Suprapubic skin (tissue), 4 donors: ENCODE results near the gene ZBTB4. TPM values are rescaled to one million over a fixed set of nuclear protein-coding genes. Genes with fewer than 3 reads are reported as not detected.
"Not testable (repeated sequence)": the region's sequence is repeated elsewhere in the genome, so short reads cannot be mapped to it uniquely, and the experiment has no call there.

Experiments
- DNase-seq, 2 donors: peaks; one replicate each; pipeline ENCODE4 v3.0.0-alpha.2; 2019; ENCODE audit warnings: low spot score in 2 of 2
- H3K27ac ChIP-seq: fragments of 200-600 bp; sonication (generic); one replicate; pipeline ENCODE4 v1.5.1; 2019
- H3K27me3 ChIP-seq: fragments of 200-600 bp; sonication (generic); one replicate; pipeline ENCODE4 v1.5.1; 2019
- H3K36me3 ChIP-seq: fragments of 200-600 bp; sonication (generic); one replicate; pipeline ENCODE4 v1.5.1; 2019
- H3K4me1 ChIP-seq: fragments of 200-600 bp; sonication (generic); one replicate; pipeline ENCODE4 v1.5.1; 2019
- H3K4me3 ChIP-seq: fragments of 200-600 bp; sonication (generic); one replicate; pipeline ENCODE4 v1.5.1; 2019; ENCODE audit warnings: mild to moderate bottlenecking
- H3K9me3 ChIP-seq: fragments of 200-600 bp; sonication (generic); one replicate; pipeline ENCODE4 v1.5.1; 2019
- CTCF ChIP-seq, 2 donors: fragments of 200-600 bp in 1 of 2; fragments of 450-650 bp in 1 of 2; sonication (generic) in 1 of 2; IDR thresholded peaks; one replicate each; pipeline ENCODE4 v1.5.1; 2016 to 2019; ENCODE audit warnings: antibody characterized with exemption in 2 of 2, mild to moderate bottlenecking in 1 of 2, moderate library complexity in 1 of 2
- EP300 ChIP-seq: sonication (generic); formaldehyde crosslinking; IDR thresholded peaks from one replicate; pipeline ENCODE4 v1.6.1; 2017; ENCODE audit warnings: antibody characterized with exemption
- POLR2A ChIP-seq, 2 donors: fragments of 450-650 bp; IDR thresholded peaks; one replicate each; pipeline ENCODE4 v1.6.1; 2017; ENCODE audit warnings: antibody characterized with exemption in 2 of 2, mild to moderate bottlenecking in 2 of 2, moderate library complexity in 2 of 2
- POLR2AphosphoS5 ChIP-seq, 3 donors: sonication (generic); formaldehyde crosslinking; IDR thresholded peaks; one replicate each; pipeline ENCODE4 v1.6.1; 2017; ENCODE audit warnings: antibody characterized with exemption in 3 of 3
- WGBS: methylation state at CpG from one replicate; pipeline ENCODE4 v1.1.5; 2018; 5-methylcytosine and 5-hydroxymethylcytosine counted together
- total RNA-seq, 4 donors: library from RNA; depleted of rRNA; stranded (reverse); fragments of >200 nt; gene quantifications; one replicate each; pipeline ENCODE4 v1.1.0, GENCODE V29; 2016

The ZBTB4 gene
- total RNA-seq, 4 donors from 2014 or later, result 36.1 to 65.7 (median 45.3) TPM

- TF ChIP-seq POLR2AphosphoS5 (IDR thresholded peaks at IDR 0.05) (peak in 1 of 3 donors; percentile 64), EP300 (no peak), POLR2A (IDR thresholded peaks at IDR 0.05) (no peak), CTCF (IDR thresholded peaks at IDR 0.05) (no peak)
- Histone ChIP-seq H3K36me3 (no peaks in the 10 kb centered on the region), H3K9me3 (no peaks in the 10 kb centered on the region), H3K27me3 (no peaks in the 10 kb centered on the region), H3K4me1 (peaks cover 58% of the 10 kb centered on the region), H3K4me3 (peak overlapping the region; percentile 5), H3K27ac (peak overlapping the region; percentile 100)
- 42% methylated on average over 15 of the region's 15 CpGs for WGBS
- DNase-seq, result no peak
Observed at GRCh38 chr17:7475764-7476422, 3.5 kb downstream of the ZBTB4 start.

DNA sequence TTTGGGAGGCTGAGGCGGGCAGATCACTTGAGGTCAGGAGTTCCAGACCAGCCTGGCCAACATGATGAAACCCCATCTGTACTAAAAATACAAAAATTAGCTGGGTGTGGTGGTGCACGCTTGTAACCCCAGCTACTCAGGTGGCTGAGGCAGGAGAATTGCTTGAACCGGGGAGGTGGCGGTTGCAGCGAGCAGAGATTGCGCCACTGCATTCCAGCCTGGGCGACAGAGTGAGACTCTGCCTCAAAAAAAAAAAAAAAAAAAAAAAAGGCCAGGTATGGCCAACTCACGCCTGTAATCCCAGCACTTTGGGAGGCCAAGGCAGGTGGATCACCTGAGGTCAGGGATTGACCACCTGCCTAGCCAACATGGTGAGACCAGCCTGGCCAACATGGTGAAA lies 4.7 kb downstream of the ZBTB4 start:
- not testable (repeated sequence) for H3K27me3 ChIP-seq, H3K9me3 ChIP-seq, DNase-seq, H3K4me3 ChIP-seq, H3K36me3 ChIP-seq
- WGBS, result 65% methylated on average over 8 of the region's 8 CpGs
- peak overlapping the region; percentile 100 for H3K27ac ChIP-seq
- H3K4me1 ChIP-seq, result peaks cover 50% of the 10 kb centered on the region

GRCh38 chr17:7471729-7472128 lies 7.7 kb downstream of the ZBTB4 start:
- WGBS, result 80% methylated on average over 2 of the region's 2 CpGs
- Histone ChIP-seq H3K27ac (no peak overlapping the region), H3K4me3 (no peak overlapping the region), H3K36me3 (no peaks in the 10 kb centered on the region), H3K27me3 (no peaks in the 10 kb centered on the region), H3K9me3 (no peaks in the 10 kb centered on the region), H3K4me1 (peaks cover 37% of the 10 kb centered on the region)
- TF ChIP-seq CTCF (IDR thresholded peaks at IDR 0.05) (no peak), POLR2AphosphoS5 (IDR thresholded peaks at IDR 0.05) (no peak), EP300 (no peak), POLR2A (IDR thresholded peaks at IDR 0.05) (no peak)
- DNase-seq, result no peak

- H3K27ac ChIP-seq, H3K9me3 ChIP-seq, H3K27me3 ChIP-seq, DNase-seq, H3K36me3 ChIP-seq, H3K4me3 ChIP-seq: not testable (repeated sequence)
- peaks cover 32% of the 10 kb centered on the region for H3K4me1 ChIP-seq
- WGBS, result 74% methylated on average over 8 of the region's 8 CpGs
Observed at GRCh38 chr17:7470457-7470973, 8.9 kb downstream of the ZBTB4 start.

DNA sequence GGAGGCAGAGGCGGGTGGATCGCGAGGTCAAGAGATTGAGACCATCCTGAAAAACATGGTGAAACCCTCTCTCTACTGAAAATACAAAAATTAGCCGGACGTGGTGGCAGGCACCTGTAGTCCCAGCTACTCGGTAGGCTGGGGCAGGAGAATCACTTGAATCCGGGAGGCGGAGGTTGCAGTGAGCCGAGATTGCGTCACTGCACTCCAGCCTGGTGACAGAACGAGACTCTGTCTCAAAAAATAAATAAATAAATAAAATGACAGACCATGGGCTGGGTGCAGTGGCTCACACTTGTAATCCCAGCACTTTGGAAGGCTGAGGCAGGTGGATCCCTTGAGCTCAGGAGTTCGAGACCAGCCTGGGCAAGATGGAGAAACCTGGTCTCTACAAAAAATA lies 9.6 kb downstream of the ZBTB4 start:
- H3K27me3 ChIP-seq, H3K4me3 ChIP-seq, H3K9me3 ChIP-seq, DNase-seq, H3K27ac ChIP-seq: not testable (repeated sequence)
- 91% methylated on average over 12 of the region's 12 CpGs for WGBS
- Histone ChIP-seq H3K4me1 (peaks cover 25% of the 10 kb centered on the region), H3K36me3 (peaks cover 13% of the 10 kb centered on the region)

DNA sequence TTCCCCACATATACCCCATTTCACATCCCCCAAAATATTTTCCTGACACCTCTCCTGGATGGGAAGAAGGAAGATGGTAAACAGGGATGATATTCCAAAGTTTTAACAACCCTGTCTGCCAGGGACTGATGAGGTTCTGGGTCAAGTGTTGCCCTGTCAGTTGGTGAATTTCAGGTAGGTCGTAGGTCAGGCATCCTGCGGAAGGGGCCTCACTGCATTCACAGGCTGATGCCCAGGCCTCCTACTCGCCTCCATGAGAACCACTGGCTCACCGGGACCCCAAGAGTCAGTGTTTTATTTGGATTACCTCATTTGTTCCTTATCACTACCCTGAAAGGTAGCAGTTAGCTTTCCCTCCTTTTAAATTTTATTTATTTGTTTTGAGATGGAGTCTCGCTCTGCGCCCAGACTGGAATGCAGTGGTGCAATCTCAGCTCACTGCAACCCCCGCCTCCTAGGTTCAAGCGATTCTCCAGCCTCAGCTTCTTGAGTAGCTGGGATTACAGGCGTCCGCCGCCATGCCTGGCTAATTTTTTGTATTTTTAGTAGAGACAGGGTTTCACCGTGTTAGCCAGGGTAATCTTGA lies 10.5 kb downstream of the ZBTB4 start:
- no peaks in the 10 kb centered on the region for H3K9me3 ChIP-seq
- DNase-seq, result no peak
- TF ChIP-seq POLR2AphosphoS5 (IDR thresholded peaks at IDR 0.05) (no peak), CTCF (IDR thresholded peaks at IDR 0.05) (no peak)
- no peak overlapping the region for H3K4me3 ChIP-seq
- no peaks in the 10 kb centered on the region for H3K27me3 ChIP-seq
- 87% methylated on average over 12 of the region's 12 CpGs for WGBS
- H3K4me1 ChIP-seq, result peaks cover 25% of the 10 kb centered on the region
- peaks cover 14% of the 10 kb centered on the region for H3K36me3 ChIP-seq
- H3K27ac ChIP-seq, result no peak overlapping the region

DNA sequence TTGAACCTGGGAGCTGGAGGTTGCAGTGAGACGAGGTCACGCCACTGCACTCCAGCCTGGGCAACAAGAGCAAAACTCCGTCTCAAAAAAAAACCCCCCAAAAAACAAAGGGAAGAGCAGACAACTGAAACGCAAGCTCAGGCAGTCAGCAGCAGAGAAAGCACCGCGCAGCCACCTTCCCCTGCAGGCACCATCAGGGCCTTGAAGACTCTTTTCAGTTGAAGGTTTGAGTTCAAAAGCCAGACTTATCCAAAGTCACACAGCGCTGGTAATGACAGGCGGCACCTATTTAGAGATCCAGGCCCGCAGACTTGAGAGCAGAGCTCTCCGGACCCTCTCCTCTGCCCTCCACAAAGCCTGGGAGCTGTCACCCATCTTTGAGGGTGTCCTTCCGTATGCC lies 11.1 kb downstream of the ZBTB4 start:
- no peaks in the 10 kb centered on the region for H3K9me3 ChIP-seq

More for the DNA sequence above, 11.1 kb downstream of the ZBTB4 start:
- no peak overlapping the region for H3K27ac ChIP-seq
- no peaks in the 10 kb centered on the region for H3K27me3 ChIP-seq
- peaks cover 29% of the 10 kb centered on the region for H3K4me1 ChIP-seq
- no peak for DNase-seq
- peaks cover 20% of the 10 kb centered on the region for H3K36me3 ChIP-seq
- no peak overlapping the region for H3K4me3 ChIP-seq
- no peak for TF ChIP-seq POLR2AphosphoS5 (IDR thresholded peaks at IDR 0.05)
- TF ChIP-seq POLR2A (IDR thresholded peaks at IDR 0.05), result no peak
- TF ChIP-seq EP300, result no peak
- WGBS, result 94% methylated on average over 11 of the region's 11 CpGs
